Measurements from ENCODE around the gene FHIT.

The FHIT gene

GRCh38 chr3:60867200-60867599 lies 384.1 kb downstream of the FHIT start:
- DNase-seq (ENCODE audit: low read depth in 2 of 2, low spot score in 1 of 2) = no peak

- no peak for DNase-seq (ENCODE audit: low read depth in 2 of 2, low spot score in 1 of 2)
Observed at GRCh38 chr3:60856257-60857046, 394.8 kb downstream of the FHIT start.

GRCh38 chr3:60855250-60855649 lies 396.0 kb downstream of the FHIT start:
- no peak for DNase-seq (ENCODE audit: low read depth in 2 of 2, low spot score in 1 of 2)

- no peak for DNase-seq (ENCODE audit: low read depth in 2 of 2, low spot score in 1 of 2)
Observed at GRCh38 chr3:60854791-60855190, 396.5 kb downstream of the FHIT start.

GRCh38 chr3:60847791-60848190 lies 403.5 kb downstream of the FHIT start:
- no peak for DNase-seq (ENCODE audit: low read depth in 2 of 2, low spot score in 1 of 2)

GRCh38 chr3:60844256-60844655 lies 407.0 kb downstream of the FHIT start:
- DNase-seq (ENCODE audit: low read depth in 2 of 2, low spot score in 1 of 2) = no peak

- DNase-seq (ENCODE audit: low read depth in 2 of 2, low spot score in 1 of 2) = no peak
Observed at GRCh38 chr3:60841355-60841754, 409.9 kb downstream of the FHIT start.

- DNase-seq (ENCODE audit: low read depth in 2 of 2, low spot score in 1 of 2) = no peak
Observed at GRCh38 chr3:60839246-60839645, 412.0 kb downstream of the FHIT start.

GRCh38 chr3:60835796-60836195 lies 415.5 kb downstream of the FHIT start:
- no peak for DNase-seq (ENCODE audit: low read depth in 2 of 2, low spot score in 1 of 2)

- no peak for DNase-seq (ENCODE audit: low read depth in 2 of 2, low spot score in 1 of 2)
Observed at GRCh38 chr3:60829058-60829457, 422.2 kb downstream of the FHIT start.

- DNase-seq (ENCODE audit: low read depth in 2 of 2, low spot score in 1 of 2) = no peak
Observed at GRCh38 chr3:60827666-60828065, 423.6 kb downstream of the FHIT start.

GRCh38 chr3:60826511-60826910 lies 424.7 kb downstream of the FHIT start:
- no peak for DNase-seq (ENCODE audit: low read depth in 2 of 2, low spot score in 1 of 2)

GRCh38 chr3:60812502-60812901 lies 438.8 kb downstream of the FHIT start:
- no peak for DNase-seq (ENCODE audit: low read depth in 2 of 2, low spot score in 1 of 2)

- DNase-seq (ENCODE audit: low read depth in 2 of 2, low spot score in 1 of 2) = no peak
Observed at GRCh38 chr3:60810881-60811280, 440.4 kb downstream of the FHIT start.

GRCh38 chr3:60809857-60810610 lies 441.2 kb downstream of the FHIT start:
- no peak for DNase-seq (ENCODE audit: low read depth in 2 of 2, low spot score in 1 of 2)

- no peak for DNase-seq (ENCODE audit: low read depth in 2 of 2, low spot score in 1 of 2)
Observed at GRCh38 chr3:60803216-60804173, 447.8 kb downstream of the FHIT start.

GRCh38 chr3:60801307-60801706 lies 449.9 kb downstream of the FHIT start:
- no peak for DNase-seq (ENCODE audit: low read depth in 2 of 2, low spot score in 1 of 2)

- DNase-seq (ENCODE audit: low read depth in 2 of 2, low spot score in 1 of 2) = no peak
Observed at GRCh38 chr3:60798456-60798855, 452.8 kb downstream of the FHIT start.

- no peak for DNase-seq (ENCODE audit: low read depth in 2 of 2, low spot score in 1 of 2)
Observed at GRCh38 chr3:60792249-60792852, 458.9 kb downstream of the FHIT start.

GRCh38 chr3:60788185-60788584 lies 463.1 kb downstream of the FHIT start:
- no peak for DNase-seq (ENCODE audit: low read depth in 2 of 2, low spot score in 1 of 2)

- DNase-seq (ENCODE audit: low read depth in 2 of 2, low spot score in 1 of 2) = no peak
Observed at GRCh38 chr3:60781935-60782334, 469.3 kb downstream of the FHIT start.

Data from stimulated activated CD8-positive, alpha-beta memory T cell treated with anti-CD3 and anti-CD28 coated beads, Interleukin-4, amount 100 ng/mL, for 1 hour (primary cell).